Liver (tissue), 3 donors: ENCODE measurements around the gene XK.

ENCODE experiments used
- GABPA ChIP-seq, 2 donors: IDR thresholded peaks in 1 of 2; conservative IDR thresholded peaks in 1 of 2; 2 replicates each; pipeline ENCODE4 v1.6.1; 2016; ENCODE audit warnings: antibody characterized with exemption in 2 of 2, mild to moderate bottlenecking in 1 of 2, moderate library complexity in 1 of 2
- TF ChIP-seq, protein P1 (sequence below): fragments of 150-350 bp; IDR thresholded peaks from 2 replicates; pipeline ENCODE4 v1.5.1; 2017; ENCODE audit warnings: improper control_type of control experiment, low read depth, low read length; ENCODE audit not compliant: missing input control
- TF ChIP-seq, protein P2 (sequence below): IDR thresholded peaks from 2 replicates; pipeline ENCODE4 v1.6.1; 2016; ENCODE audit warnings: antibody characterized with exemption, mild to moderate bottlenecking
- TF ChIP-seq, protein P3 (sequence below): IDR thresholded peaks from 2 replicates; pipeline ENCODE4 v1.6.1; 2016; ENCODE audit warnings: antibody characterized with exemption
- donor health status: healthy.
- donor health status: healthy.

DNA sequence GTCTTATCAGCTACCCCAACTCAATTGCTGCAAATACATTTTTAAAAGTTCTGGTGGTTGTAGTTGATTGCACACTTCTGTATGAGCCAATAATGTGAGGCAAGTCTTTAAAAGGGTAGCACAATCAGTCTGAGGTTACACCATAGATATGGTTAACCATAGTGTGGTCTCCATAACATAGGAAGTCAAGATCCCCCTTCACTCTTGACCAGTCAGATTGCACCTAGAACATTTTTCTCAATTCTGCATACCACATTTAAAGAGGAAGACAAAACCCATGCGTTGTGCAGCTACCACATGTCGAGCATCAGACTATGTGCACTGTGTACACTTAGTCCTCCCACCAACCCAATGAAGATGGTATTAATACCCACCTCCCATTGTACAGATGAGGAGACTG, 67.8 kb downstream of the XK start:
- TF ChIP-seq, protein P1, sequence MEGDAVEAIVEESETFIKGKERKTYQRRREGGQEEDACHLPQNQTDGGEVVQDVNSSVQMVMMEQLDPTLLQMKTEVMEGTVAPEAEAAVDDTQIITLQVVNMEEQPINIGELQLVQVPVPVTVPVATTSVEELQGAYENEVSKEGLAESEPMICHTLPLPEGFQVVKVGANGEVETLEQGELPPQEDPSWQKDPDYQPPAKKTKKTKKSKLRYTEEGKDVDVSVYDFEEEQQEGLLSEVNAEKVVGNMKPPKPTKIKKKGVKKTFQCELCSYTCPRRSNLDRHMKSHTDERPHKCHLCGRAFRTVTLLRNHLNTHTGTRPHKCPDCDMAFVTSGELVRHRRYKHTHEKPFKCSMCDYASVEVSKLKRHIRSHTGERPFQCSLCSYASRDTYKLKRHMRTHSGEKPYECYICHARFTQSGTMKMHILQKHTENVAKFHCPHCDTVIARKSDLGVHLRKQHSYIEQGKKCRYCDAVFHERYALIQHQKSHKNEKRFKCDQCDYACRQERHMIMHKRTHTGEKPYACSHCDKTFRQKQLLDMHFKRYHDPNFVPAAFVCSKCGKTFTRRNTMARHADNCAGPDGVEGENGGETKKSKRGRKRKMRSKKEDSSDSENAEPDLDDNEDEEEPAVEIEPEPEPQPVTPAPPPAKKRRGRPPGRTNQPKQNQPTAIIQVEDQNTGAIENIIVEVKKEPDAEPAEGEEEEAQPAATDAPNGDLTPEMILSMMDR, result no peak
- TF ChIP-seq, protein P2, sequence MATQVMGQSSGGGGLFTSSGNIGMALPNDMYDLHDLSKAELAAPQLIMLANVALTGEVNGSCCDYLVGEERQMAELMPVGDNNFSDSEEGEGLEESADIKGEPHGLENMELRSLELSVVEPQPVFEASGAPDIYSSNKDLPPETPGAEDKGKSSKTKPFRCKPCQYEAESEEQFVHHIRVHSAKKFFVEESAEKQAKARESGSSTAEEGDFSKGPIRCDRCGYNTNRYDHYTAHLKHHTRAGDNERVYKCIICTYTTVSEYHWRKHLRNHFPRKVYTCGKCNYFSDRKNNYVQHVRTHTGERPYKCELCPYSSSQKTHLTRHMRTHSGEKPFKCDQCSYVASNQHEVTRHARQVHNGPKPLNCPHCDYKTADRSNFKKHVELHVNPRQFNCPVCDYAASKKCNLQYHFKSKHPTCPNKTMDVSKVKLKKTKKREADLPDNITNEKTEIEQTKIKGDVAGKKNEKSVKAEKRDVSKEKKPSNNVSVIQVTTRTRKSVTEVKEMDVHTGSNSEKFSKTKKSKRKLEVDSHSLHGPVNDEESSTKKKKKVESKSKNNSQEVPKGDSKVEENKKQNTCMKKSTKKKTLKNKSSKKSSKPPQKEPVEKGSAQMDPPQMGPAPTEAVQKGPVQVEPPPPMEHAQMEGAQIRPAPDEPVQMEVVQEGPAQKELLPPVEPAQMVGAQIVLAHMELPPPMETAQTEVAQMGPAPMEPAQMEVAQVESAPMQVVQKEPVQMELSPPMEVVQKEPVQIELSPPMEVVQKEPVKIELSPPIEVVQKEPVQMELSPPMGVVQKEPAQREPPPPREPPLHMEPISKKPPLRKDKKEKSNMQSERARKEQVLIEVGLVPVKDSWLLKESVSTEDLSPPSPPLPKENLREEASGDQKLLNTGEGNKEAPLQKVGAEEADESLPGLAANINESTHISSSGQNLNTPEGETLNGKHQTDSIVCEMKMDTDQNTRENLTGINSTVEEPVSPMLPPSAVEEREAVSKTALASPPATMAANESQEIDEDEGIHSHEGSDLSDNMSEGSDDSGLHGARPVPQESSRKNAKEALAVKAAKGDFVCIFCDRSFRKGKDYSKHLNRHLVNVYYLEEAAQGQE, result no peak
- TF ChIP-seq GABPA (IDR thresholded peaks at IDR 0.05 in 1 of 2, conservative IDR thresholded peaks at IDR 0.05 in 1 of 2), result no peak
- TF ChIP-seq, protein P3, sequence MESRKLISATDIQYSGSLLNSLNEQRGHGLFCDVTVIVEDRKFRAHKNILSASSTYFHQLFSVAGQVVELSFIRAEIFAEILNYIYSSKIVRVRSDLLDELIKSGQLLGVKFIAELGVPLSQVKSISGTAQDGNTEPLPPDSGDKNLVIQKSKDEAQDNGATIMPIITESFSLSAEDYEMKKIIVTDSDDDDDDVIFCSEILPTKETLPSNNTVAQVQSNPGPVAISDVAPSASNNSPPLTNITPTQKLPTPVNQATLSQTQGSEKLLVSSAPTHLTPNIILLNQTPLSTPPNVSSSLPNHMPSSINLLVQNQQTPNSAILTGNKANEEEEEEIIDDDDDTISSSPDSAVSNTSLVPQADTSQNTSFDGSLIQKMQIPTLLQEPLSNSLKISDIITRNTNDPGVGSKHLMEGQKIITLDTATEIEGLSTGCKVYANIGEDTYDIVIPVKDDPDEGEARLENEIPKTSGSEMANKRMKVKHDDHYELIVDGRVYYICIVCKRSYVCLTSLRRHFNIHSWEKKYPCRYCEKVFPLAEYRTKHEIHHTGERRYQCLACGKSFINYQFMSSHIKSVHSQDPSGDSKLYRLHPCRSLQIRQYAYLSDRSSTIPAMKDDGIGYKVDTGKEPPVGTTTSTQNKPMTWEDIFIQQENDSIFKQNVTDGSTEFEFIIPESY, result no peak
